Panc1 (cell line): Measurements from ENCODE around the gene ACKR2. TPM values are rescaled to one million over a fixed set of nuclear protein-coding genes. Genes with fewer than 3 reads are reported as not detected.

ENCODE experiments used
- ATAC-seq: fragments of 200-7000 bp; cut with Tn5 transposase; 2 replicates; pipeline ENCODE4 v1.9.1; 2020; ENCODE audit warnings: mild to moderate bottlenecking, moderate library complexity
- BruUV-seq: library from RNA; stranded (reverse); fragments of 400-500 nt; replicated peaks from 2 replicates; lab custom pipeline; 2021; lab: Mats Ljungman, UMichigan
- CTCF ChIA-PET: fragments of 300-600 bp; sonication (Branson Sonifier 250); formaldehyde crosslinking; loops from one replicate; lab custom pipeline; 2022; ENCODE audit warnings: antibody characterized with exemption; lab: Charles Lee
- POLR2A ChIA-PET: fragments of 300-600 bp; sonication (Branson Sonifier 250); formaldehyde crosslinking; loops from one replicate; lab custom pipeline; 2022; ENCODE audit warnings: antibody characterized with exemption; lab: Charles Lee
- DNase-seq: peaks from one replicate; pipeline ENCODE4 v3.0.0-alpha.2; 2010; ENCODE audit warnings: low read depth, low spot score
- H3K27ac ChIP-seq: 2 replicates; pipeline ENCODE4 v1.5.1; 2011; ENCODE audit warnings: mild to moderate bottlenecking, low read length, inconsistent platforms
- H3K27me3 ChIP-seq: fragments of 200-500 bp; sonication (Bioruptor generic); 2 replicates; pipeline ENCODE4 v1.6.0; 2014; ENCODE audit warnings: low read length, inconsistent platforms; ENCODE audit not compliant: control insufficient read depth, insufficient read depth
- H3K36me3 ChIP-seq: fragments of 200-500 bp; sonication (Bioruptor generic); 2 replicates; pipeline ENCODE4 v1.5.1; 2014; ENCODE audit warnings: inconsistent platforms, mild to moderate bottlenecking, low read length, moderate library complexity; ENCODE audit not compliant: control insufficient read depth, insufficient read depth
- H3K4me1 ChIP-seq: 2 replicates; pipeline ENCODE4 v1.5.1; 2011; ENCODE audit warnings: inconsistent platforms, mild to moderate bottlenecking, low read length, moderate library complexity; ENCODE audit not compliant: control insufficient read depth, insufficient read depth
- H3K4me3 ChIP-seq, 2 experiments: 2 replicates each; pipeline ENCODE4 v1.5.1; 2011 to 2012; ENCODE audit warnings: low read depth in 2 of 2, low read length in 2 of 2, mild to moderate bottlenecking in 2 of 2, inconsistent platforms in 1 of 2, moderate library complexity in 1 of 2
- H3K9me3 ChIP-seq: fragments of 200-500 bp; sonication (Bioruptor generic); 2 replicates; pipeline ENCODE4 v1.5.1; 2014; ENCODE audit warnings: low read depth, mild to moderate bottlenecking, inconsistent platforms, low read length, moderate library complexity; ENCODE audit not compliant: control insufficient read depth, insufficient read depth
- CTCF ChIP-seq: fragments of 450-650 bp; IDR thresholded peaks from 2 replicates; pipeline ENCODE4 v1.5.1; 2017; ENCODE audit warnings: mild to moderate bottlenecking
- POLR2AphosphoS5 ChIP-seq: IDR thresholded peaks from 2 replicates; pipeline ENCODE4 v1.6.1; 2012; ENCODE audit warnings: mild to moderate bottlenecking, low read depth, low read length, moderate library complexity
- SIN3A ChIP-seq: IDR thresholded peaks from 2 replicates; pipeline ENCODE4 v1.6.1; 2012; ENCODE audit warnings: low read depth, mild to moderate bottlenecking, low read length, moderate library complexity, borderline replicate concordance; ENCODE audit not compliant: insufficient read depth
- TCF7L2 ChIP-seq: IDR thresholded peaks from 2 replicates; pipeline ENCODE4 v1.6.1; 2011; ENCODE audit warnings: mild to moderate bottlenecking, low read depth, low read length, inconsistent platforms
- in situ Hi-C: cut with HindIII; loops from 2 replicates; pipeline ENCODE4 v1.10.0; 2016; ENCODE audit warnings: low sequenced_read_pairs, low pct_unique_long_range_greater_than_20kb
- intact Hi-C: fragments of 100-400 bp; cut with micrococcal nuclease; formaldehyde crosslinking; loops from one replicate; pipeline ENCODE4 v1.10.0; 2022; ENCODE audit not compliant: unreplicated experiment
- total RNA-seq: library from RNA; stranded (reverse); gene quantifications from one replicate; pipeline ENCODE4 v1.2.1, GENCODE V29; 2021; ENCODE audit not compliant: unreplicated experiment
- TF ChIP-seq, protein P1 (sequence below), 2 experiments: IDR thresholded peaks; 2 replicates each; pipeline ENCODE4 v1.6.1; 2011 to 2012; ENCODE audit warnings: low read depth in 2 of 2, control low read depth in 1 of 2, low read length in 1 of 2, mild to moderate bottlenecking in 1 of 2, moderate library complexity in 1 of 2; ENCODE audit not compliant: insufficient read depth in 1 of 2

ACKR2 gene
- total RNA-seq, 1 experiment from 2014 or later, result not detected

- H3K27ac ChIP-seq, result no peak within 1 kb of the TSS
- intact Hi-C loops, result no loop called here
- POLR2A ChIA-PET, result no interaction called here
- peaks cover 2% of the 10 kb centered on the region for H3K27me3 ChIP-seq
- H3K9me3 ChIP-seq, result no peaks in the 10 kb centered on the region
- CTCF ChIA-PET, result no interaction called here
- DNase-seq (no peak), ATAC-seq (no peak)
- in situ Hi-C loops, result no loop called here
- BruUV-seq, result no TSS peak
- TF ChIP-seq TCF7L2 (no peak), SIN3A (no peak), POLR2AphosphoS5 (no peak), CTCF (no peak)
- TF ChIP-seq, protein P1, sequence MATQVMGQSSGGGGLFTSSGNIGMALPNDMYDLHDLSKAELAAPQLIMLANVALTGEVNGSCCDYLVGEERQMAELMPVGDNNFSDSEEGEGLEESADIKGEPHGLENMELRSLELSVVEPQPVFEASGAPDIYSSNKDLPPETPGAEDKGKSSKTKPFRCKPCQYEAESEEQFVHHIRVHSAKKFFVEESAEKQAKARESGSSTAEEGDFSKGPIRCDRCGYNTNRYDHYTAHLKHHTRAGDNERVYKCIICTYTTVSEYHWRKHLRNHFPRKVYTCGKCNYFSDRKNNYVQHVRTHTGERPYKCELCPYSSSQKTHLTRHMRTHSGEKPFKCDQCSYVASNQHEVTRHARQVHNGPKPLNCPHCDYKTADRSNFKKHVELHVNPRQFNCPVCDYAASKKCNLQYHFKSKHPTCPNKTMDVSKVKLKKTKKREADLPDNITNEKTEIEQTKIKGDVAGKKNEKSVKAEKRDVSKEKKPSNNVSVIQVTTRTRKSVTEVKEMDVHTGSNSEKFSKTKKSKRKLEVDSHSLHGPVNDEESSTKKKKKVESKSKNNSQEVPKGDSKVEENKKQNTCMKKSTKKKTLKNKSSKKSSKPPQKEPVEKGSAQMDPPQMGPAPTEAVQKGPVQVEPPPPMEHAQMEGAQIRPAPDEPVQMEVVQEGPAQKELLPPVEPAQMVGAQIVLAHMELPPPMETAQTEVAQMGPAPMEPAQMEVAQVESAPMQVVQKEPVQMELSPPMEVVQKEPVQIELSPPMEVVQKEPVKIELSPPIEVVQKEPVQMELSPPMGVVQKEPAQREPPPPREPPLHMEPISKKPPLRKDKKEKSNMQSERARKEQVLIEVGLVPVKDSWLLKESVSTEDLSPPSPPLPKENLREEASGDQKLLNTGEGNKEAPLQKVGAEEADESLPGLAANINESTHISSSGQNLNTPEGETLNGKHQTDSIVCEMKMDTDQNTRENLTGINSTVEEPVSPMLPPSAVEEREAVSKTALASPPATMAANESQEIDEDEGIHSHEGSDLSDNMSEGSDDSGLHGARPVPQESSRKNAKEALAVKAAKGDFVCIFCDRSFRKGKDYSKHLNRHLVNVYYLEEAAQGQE (IDR thresholded peaks at IDR 0.05; ENCODE audit: insufficient read depth in 1 of 2, low read depth in 2 of 2, low read length in 1 of 2), result no peak
- no peak within 1 kb of the TSS for H3K4me3 ChIP-seq
- H3K36me3 ChIP-seq, result no peaks in the 10 kb centered on the region
- no peaks in the 10 kb centered on the region for H3K4me1 ChIP-seq
Observed at GRCh38 chr3:42906070-42906847, 97.0 kb downstream of the ACKR2 start, which contains the start of gene ZNF662. ZNF662 (plus strand) TSS chr3:42906142; CDS start chr3:42908115, 1,973 bp downstream.

GRCh38 chr3:42906848-42907183, 97.6 kb downstream of the ACKR2 start:
- no TSS peak for BruUV-seq
- H3K4me3 ChIP-seq, result no peak overlapping the region
- TF ChIP-seq, protein P1 (IDR thresholded peaks at IDR 0.05; ENCODE audit: insufficient read depth in 1 of 2, low read depth in 2 of 2, low read length in 1 of 2), result no peak
- no peak for TF ChIP-seq CTCF
- no peak for TF ChIP-seq SIN3A
- no peak for TF ChIP-seq TCF7L2
- no peak for TF ChIP-seq POLR2AphosphoS5
- peaks cover 2% of the 10 kb centered on the region for H3K27me3 ChIP-seq
- H3K27ac ChIP-seq, result no peak overlapping the region
- intact Hi-C loops, result no loop called here
- POLR2A ChIA-PET, result no interaction called here
- no peak for ATAC-seq
- no peaks in the 10 kb centered on the region for H3K4me1 ChIP-seq
- DNase-seq, result no peak
- H3K9me3 ChIP-seq, result no peaks in the 10 kb centered on the region
- in situ Hi-C loops, result no loop called here
- H3K36me3 ChIP-seq, result no peaks in the 10 kb centered on the region
- CTCF ChIA-PET, result no interaction called here
